Measurements from ENCODE around the gene CXXC5. TPM values are rescaled to one million over a fixed set of nuclear protein-coding genes. Genes with fewer than 3 reads are reported as not detected.
"Not testable (repeated sequence)": the region's sequence is repeated elsewhere in the genome, so short reads cannot be mapped to it uniquely, and the experiment has no call there.

Gene CXXC5
- total RNA-seq, 1 donor from 2014 or later, result 51.8 TPM

GRCh38 chr5:139712412-139712811 is 64.3 kb downstream of the CXXC5 start:
- H3K4me1 ChIP-seq, result peaks cover 39% of the 10 kb centered on the region

GRCh38 chr5:139713898-139714297 is 65.7 kb downstream of the CXXC5 start:
- H3K27me3 ChIP-seq; H3K4me3 ChIP-seq; DNase-seq (ENCODE audit: extremely low spot score in 2 of 2); H3K9me3 ChIP-seq; H3K27ac ChIP-seq; intact Hi-C loops (cut with DNase I); H3K36me3 ChIP-seq: not testable (repeated sequence)
- peaks cover 31% of the 10 kb centered on the region for H3K4me1 ChIP-seq

More at GRCh38 chr5:139712412-139712811, 64.3 kb downstream of the CXXC5 start:
- peak in 1 of 2 donors; percentile 86 for DNase-seq (ENCODE audit: extremely low spot score in 2 of 2)
- H3K27ac ChIP-seq, result no peak overlapping the region
- H3K4me3 ChIP-seq, result no peak overlapping the region
- no peaks in the 10 kb centered on the region for H3K27me3 ChIP-seq
- intact Hi-C loops (cut with DNase I), result no loop called here
- no peaks in the 10 kb centered on the region for H3K9me3 ChIP-seq
- TF ChIP-seq POLR2A (IDR thresholded peaks at IDR 0.05) (no peak), CTCF (IDR thresholded peaks at IDR 0.05) (no peak), POLR2AphosphoS5 (IDR thresholded peaks at IDR 0.05; ENCODE audit: insufficient read depth in 1 of 2, low read depth in 1 of 2) (no peak)
- H3K36me3 ChIP-seq, result no peaks in the 10 kb centered on the region

GRCh38 chr5:139717221-139717620 is 69.1 kb downstream of the CXXC5 start:
- intact Hi-C loops (cut with DNase I), result no loop called here
- no peak overlapping the region for H3K4me3 ChIP-seq

GRCh38 chr5:139718403-139718802 is 70.3 kb downstream of the CXXC5 start:
- DNase-seq (ENCODE audit: extremely low spot score in 2 of 2); H3K4me1 ChIP-seq; H3K27ac ChIP-seq; H3K9me3 ChIP-seq; H3K27me3 ChIP-seq; intact Hi-C loops (cut with DNase I); H3K36me3 ChIP-seq; H3K4me3 ChIP-seq: not testable (repeated sequence)

More at GRCh38 chr5:139717221-139717620, 69.1 kb downstream of the CXXC5 start:
- Histone ChIP-seq H3K27me3 (no peaks in the 10 kb centered on the region), H3K27ac (no peak overlapping the region), H3K9me3 (no peaks in the 10 kb centered on the region), H3K36me3 (no peaks in the 10 kb centered on the region), H3K4me1 (no peaks in the 10 kb centered on the region)
- no peak for DNase-seq (ENCODE audit: extremely low spot score in 2 of 2)
- TF ChIP-seq POLR2AphosphoS5 (IDR thresholded peaks at IDR 0.05; ENCODE audit: insufficient read depth in 1 of 2, low read depth in 1 of 2), result no peak

GRCh38 chr5:139719970-139720369 is 71.8 kb downstream of the CXXC5 start:
- H3K36me3 ChIP-seq; H3K27me3 ChIP-seq; H3K4me1 ChIP-seq; intact Hi-C loops (cut with DNase I); H3K27ac ChIP-seq; H3K9me3 ChIP-seq; DNase-seq (ENCODE audit: extremely low spot score in 2 of 2); H3K4me3 ChIP-seq: not testable (repeated sequence)

GRCh38 chr5:139723986-139724587 is 75.9 kb downstream of the CXXC5 start:
- H3K9me3 ChIP-seq, result no peaks in the 10 kb centered on the region
- TF ChIP-seq POLR2A (IDR thresholded peaks at IDR 0.05), result no peak
- no peaks in the 10 kb centered on the region for H3K27me3 ChIP-seq
- no peak for DNase-seq (ENCODE audit: extremely low spot score in 2 of 2)
- peak overlapping the region; percentile 63 for H3K27ac ChIP-seq
- intact Hi-C loops (cut with DNase I), result no loop called here
- no peak overlapping the region for H3K4me3 ChIP-seq
- H3K4me1 ChIP-seq, result peaks cover 17% of the 10 kb centered on the region
- no peaks in the 10 kb centered on the region for H3K36me3 ChIP-seq

- H3K9me3 ChIP-seq, result no peaks in the 10 kb centered on the region
- intact Hi-C loops (cut with DNase I), result no loop called here
- no peaks in the 10 kb centered on the region for H3K27me3 ChIP-seq
- H3K27ac ChIP-seq, result peak overlapping the region; percentile 63
- no peak for TF ChIP-seq POLR2A (IDR thresholded peaks at IDR 0.05)
- TF ChIP-seq POLR2AphosphoS5 (IDR thresholded peaks at IDR 0.05; ENCODE audit: insufficient read depth in 1 of 2, low read depth in 1 of 2), result peak in 1 of 2 donors; percentile 79
- H3K36me3 ChIP-seq, result no peaks in the 10 kb centered on the region
- H3K4me3 ChIP-seq, result no peak overlapping the region
- DNase-seq (ENCODE audit: extremely low spot score in 2 of 2), result no peak
- peaks cover 17% of the 10 kb centered on the region for H3K4me1 ChIP-seq
Measured at GRCh38 chr5:139725073-139725830, 77.1 kb downstream of the CXXC5 start.

GRCh38 chr5:139726248-139726647 is 78.1 kb downstream of the CXXC5 start:
- H3K36me3 ChIP-seq, result no peaks in the 10 kb centered on the region
- H3K27ac ChIP-seq, result no peak overlapping the region
- no peaks in the 10 kb centered on the region for H3K27me3 ChIP-seq
- no peak for DNase-seq (ENCODE audit: extremely low spot score in 2 of 2)
- no peak overlapping the region for H3K4me3 ChIP-seq
- TF ChIP-seq POLR2AphosphoS5 (IDR thresholded peaks at IDR 0.05; ENCODE audit: insufficient read depth in 1 of 2, low read depth in 1 of 2) (no peak), CTCF (IDR thresholded peaks at IDR 0.05) (no peak), POLR2A (IDR thresholded peaks at IDR 0.05) (no peak)
- H3K4me1 ChIP-seq, result peaks cover 17% of the 10 kb centered on the region
- H3K9me3 ChIP-seq, result no peaks in the 10 kb centered on the region
- intact Hi-C loops (cut with DNase I), result no loop called here

- H3K27ac ChIP-seq; intact Hi-C loops (cut with DNase I): not testable (repeated sequence)
Measured at GRCh38 chr5:139727615-139728014, 79.5 kb downstream of the CXXC5 start.

More at GRCh38 chr5:139727615-139728014, 79.5 kb downstream of the CXXC5 start:
- not testable (repeated sequence) for H3K9me3 ChIP-seq; H3K36me3 ChIP-seq; H3K27me3 ChIP-seq; DNase-seq (ENCODE audit: extremely low spot score in 2 of 2); H3K4me3 ChIP-seq
- peaks cover 17% of the 10 kb centered on the region for H3K4me1 ChIP-seq
